ENCODE results near the gene MARCHF6.
"Not testable (repeated sequence)": the region's sequence is repeated elsewhere in the genome, so short reads cannot be mapped to it uniquely, and the experiment has no call there.

The MARCHF6 gene

DNA sequence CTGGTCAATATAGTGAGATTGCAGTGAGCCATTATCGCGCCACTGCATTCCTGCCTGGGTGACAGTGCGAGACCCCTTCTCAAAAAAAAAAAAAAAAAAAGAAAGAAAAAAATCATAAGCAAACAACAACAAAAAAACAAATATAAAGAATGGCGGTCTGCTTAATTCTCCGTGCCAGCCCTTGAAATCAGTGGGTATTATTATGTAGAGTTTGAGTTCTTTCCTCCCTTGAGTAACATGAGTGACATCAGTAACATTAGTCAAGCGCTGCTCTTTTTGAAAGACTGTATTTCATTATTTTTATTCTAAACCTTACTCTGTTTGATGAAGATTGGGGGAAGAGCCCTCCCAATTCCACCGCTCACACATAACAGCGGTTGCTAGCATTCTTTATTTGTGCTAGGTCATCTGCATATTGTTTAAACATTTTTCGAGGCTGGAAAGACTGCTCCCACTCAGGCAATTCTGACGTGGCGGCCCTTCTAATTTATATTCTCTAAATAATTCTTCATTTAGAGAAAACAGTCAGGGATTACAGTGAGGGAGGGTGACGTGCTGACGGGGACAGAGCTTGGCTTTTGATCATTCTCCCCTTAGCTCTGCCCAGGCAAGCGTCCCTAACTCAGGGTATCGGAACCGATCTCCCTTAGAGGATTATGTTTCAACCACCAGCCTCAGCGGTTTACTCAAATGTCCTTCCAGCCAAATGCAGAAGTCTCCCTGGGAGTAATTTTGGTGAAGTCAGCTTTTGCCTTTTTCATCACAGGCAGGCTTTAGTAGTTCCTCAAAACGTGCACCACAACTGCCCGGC is 860 bp upstream of the MARCHF6 start:
- peak; percentile 84 for DNase-seq

DNA sequence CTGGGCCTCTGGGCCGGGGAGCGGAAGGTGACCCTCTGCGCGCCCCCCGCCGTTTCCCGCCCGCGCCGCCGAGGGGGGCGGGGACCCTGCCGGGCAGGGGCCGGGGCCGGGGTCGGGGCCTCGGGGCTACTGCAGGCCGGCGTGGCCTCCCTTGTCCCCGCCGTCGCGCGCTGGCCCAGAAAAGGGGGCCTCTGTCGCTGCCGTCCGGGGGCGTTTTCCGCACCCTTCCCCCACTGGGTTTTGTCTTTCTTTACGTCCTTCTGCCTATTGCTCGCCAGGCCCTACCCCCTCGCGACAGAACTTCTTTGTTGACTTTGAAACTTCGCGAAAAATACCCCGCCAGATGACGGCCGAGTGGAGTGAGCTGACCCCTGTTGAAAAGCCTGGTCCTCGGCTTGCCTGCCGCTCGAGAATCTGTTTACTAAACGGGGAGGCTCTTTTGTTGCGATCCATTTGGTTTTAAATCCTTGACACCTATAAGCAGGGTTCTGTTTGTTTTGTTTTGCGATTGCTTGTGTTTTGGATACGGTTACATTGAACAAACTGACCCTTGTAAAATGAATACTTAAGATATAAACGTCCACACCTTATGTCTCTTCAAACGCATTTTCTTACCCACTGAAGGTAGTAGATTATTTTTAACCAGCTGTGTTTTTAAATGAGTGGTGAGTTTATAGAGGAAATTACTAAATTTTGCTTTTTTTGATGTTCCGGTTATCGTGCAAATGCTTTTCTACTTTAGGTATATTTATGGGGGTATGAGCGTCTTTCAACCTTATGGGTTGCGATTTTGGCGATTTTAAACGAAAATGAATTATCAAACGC is 765 bp downstream of the MARCHF6 start:
- DNase-seq: peak; percentile 71

DNA sequence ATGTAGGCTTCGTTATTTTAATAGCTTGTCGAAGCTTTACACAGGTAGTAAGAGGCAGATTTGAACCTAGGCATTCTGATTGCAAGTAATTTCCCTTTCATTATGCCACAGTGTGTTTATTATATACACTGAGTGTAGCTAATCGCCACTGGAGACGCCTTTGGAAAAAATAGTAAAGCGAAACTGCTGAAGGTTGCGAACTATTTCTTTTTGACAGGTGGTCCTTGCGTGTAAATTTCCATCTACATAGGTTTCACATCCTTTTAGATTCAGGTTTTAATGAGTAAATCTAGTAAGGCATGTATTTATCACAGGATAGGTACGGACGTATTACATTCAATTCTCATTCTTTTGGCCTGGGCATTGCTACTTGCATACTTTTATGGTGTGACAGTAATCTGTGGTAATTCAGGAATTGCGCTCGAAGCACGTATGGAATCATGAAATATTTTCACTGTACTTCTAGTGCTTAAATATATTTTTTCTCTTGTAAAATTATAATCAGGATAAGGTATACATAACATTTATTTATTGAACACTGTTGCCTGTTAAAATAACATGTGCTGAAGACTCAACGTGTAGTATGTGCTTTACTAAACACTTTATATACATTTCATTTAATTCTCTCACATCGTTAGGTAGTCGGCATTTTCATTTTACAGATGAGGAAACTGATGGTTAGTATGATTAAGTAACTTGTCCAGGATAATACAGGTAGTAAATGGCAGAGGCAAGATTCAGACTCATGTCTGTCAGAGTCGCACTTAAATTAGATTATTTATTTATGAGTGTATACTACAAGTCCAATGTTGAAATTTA is 1.8 kb downstream of the MARCHF6 start:
- DNase-seq: peak; percentile 67

DNA sequence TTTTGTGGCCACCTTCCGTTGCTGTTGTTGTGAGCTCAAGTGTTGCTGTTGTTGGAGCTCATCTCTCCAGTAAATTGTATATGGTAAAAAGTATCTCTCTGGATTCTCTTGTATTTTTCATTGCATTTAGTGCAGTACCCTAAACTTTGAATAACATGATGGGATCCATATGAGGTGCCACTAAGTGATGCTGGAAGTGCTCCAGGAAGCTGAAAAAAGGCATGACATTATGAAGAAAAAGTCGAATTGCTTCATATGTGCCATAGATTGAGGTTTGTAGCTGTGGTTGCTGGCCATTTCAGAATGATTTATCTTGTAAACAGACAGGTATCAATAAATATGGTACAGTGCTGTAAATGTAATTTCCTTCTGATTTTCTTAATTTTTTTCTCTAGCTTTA is 5.5 kb downstream of the MARCHF6 start:
- DNase-seq: no peak

DNA sequence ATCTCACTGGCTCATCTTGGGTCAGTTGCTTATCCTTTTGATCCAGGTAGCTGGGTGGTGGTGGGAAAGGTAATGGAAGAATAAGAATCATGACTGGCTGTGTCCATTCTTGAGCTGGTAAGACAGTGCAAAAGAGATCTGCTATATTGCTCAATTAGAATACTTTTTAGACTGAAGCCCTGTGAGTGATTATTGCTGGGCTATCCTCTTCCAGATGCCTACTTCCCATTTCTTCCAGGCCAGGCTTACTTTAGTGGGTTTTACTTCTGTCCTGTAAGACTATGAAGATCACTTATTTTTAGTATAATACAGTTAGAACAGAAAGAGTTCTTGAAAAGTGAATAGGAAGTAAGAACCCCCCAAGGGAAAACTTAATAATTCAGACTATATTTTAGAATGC is 7.2 kb downstream of the MARCHF6 start:
- no peak for DNase-seq

DNA sequence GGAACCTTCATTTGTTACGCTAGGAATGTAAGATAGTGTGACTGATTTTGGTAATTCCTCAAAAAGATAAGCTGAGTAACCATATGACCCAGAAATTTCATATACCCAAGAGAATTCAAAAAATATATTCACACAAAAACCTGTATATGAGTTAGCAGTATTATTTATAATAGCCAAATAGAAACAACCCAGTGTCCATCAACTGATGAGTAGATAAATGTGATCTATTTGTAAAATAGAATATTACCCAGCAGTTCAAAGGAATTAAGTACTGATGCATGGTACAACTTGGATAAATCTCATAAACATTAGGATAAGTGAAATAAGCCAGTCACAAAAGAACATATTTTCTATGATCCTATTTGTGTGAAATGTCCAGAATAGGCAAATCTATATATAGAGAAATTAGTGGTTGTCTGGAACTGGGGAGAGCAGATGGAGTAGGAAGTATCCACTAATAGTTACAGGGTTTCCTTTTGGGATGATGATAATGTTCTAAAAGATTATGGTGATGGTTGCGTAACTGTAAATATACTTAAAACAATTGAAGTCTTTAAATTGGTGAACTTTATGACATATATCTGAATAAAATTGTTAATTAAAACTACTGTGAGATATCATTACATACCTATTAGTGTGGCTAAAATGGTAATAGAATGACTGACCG is 10.2 kb downstream of the MARCHF6 start:
- DNase-seq: no peak

DNA sequence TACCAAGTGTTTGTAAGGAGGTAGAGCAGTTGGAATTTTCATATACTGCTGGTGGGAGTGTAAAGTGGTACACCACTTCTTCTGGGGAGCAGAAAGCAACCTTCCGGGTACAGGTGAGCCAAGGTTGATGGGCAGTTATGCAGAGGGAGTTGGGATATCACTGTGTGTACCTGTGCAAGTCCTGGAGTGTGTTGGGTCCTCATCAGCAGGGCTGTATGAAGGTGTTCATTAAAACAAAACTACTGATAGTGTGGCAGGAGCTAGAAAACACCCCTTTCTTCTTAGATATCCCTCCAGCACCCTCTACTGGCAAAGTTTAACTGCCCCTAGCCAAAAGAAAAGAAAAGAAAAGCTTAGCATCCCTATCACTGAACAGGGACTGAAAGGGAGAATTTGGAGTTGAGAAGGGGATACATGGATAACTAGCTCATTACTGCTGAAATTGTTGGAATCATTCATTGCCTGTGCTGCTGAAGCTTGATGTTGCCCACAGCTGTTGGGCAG is 10.7 kb downstream of the MARCHF6 start:
- peak; percentile 83 for DNase-seq

DNA sequence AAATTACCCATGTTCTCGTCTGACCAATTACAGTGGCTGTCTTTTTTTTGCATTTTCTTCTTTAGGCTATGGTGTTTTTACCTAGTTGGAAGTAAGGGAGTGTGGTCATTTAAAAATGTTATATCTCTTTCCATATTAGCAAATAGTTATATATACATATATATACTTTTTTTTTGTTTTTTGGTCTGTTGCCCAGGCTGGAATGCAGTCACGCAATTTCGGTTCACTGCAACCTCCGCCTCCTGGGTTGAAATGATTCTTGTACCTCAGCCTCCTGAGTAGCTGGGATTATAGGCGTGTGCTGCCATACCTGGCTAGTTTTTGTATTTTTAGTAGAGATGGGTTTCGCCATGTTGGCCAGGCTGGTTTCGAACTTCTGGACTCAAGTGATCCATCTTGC is 12.3 kb downstream of the MARCHF6 start:
- DNase-seq: no peak

DNA sequence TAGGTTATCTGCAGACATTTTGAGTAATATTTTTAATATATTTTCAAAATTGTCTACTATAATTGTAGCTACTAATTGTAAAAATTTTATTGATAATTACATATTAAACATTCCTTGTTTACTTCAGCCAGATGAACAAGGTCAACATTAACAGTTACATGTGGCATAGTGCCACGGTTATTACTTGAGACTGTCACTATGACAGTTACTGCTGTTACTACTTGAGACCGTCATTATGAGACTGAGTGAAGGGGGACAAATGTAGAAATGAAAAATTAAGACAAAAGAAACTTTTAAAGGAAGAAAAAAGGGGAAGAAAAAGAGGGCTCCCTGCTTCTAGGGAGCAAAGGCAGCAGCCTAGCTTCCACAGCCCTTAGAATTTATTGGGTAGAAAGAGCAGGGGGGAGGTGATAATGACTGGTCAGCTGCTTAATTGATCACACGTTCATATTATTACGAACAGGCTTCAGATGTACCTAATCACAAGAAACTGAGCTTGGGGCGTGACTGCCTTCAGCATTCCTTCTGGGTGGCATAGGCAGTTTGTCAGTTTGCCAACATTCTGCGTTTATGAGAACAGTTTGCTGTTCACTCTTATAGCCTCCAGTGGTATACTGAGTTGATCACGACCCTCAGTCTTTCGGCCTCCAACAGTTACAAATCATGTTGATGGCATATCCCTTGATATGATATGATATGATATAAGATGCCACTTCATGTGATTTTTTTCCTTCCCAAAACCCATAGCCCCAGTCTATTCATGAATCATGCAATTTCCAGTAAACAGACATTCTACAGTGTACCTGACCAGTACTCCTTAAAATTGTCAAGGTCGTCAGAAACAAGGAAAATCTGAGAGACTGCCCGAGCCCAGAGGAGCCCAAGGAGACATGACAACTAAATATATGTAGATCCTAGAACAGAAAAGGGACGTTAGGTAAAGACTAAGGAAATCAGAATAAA is 13.1 kb downstream of the MARCHF6 start:
- peak; percentile 51 for DNase-seq

DNA sequence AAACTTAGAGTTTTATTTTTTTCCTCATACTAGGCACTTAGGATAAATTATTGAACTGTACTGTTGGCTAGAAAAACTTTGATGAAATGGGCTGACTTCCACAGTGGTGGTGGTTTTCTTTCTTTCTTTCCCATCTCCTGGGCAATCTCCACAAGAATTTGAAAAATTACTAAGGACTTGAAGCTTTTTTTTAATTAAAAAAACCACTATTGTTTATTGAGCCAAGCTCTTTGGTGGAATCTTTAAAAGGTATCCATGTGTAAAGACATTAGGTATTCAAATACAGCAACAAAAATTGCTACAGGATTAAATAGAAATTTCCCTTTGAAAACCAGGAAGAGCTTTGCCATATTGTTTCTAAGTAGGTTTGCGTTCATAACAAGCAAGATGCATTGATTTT is 14.1 kb downstream of the MARCHF6 start:
- DNase-seq: no peak

DNA sequence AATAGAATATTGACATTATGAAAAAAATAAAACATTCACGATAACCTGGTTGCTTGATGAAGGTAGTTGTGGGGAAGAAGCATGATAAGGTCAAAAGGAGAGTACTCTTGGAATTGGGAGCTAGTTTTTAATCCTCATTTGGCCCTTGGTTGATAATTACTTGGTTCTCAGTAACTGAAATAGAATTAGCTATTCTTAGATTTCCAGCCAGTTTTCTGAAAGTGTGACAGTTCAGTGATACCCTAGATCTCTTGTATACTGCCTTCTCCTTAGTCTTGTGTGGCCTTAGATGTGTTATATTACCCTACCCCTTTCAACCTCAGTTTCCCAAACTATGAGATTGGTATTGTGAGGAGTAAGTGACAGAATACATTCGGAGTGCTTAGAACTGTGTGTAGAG is 17.4 kb downstream of the MARCHF6 start:
- peak; percentile 39 for DNase-seq

DNA sequence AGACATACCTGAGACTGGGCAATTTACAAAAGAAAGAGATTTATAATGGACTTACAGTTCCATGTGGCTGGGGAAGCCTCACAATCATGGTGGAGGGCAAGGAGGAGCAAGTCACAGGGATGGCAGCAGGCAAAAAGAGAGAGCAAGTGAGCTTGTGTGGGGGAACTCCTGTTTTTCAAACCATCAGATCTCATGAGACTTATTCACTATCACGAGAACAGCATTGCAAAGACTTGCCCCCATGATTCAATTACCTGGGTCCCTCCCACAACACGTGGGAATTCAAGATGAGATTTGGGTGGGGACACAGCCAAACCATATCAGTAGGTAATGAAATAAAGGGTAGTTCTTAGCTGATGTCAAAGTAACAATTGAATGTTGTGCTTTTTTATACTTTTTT is 17.9 kb downstream of the MARCHF6 start:
- not testable (repeated sequence) for DNase-seq

DNA sequence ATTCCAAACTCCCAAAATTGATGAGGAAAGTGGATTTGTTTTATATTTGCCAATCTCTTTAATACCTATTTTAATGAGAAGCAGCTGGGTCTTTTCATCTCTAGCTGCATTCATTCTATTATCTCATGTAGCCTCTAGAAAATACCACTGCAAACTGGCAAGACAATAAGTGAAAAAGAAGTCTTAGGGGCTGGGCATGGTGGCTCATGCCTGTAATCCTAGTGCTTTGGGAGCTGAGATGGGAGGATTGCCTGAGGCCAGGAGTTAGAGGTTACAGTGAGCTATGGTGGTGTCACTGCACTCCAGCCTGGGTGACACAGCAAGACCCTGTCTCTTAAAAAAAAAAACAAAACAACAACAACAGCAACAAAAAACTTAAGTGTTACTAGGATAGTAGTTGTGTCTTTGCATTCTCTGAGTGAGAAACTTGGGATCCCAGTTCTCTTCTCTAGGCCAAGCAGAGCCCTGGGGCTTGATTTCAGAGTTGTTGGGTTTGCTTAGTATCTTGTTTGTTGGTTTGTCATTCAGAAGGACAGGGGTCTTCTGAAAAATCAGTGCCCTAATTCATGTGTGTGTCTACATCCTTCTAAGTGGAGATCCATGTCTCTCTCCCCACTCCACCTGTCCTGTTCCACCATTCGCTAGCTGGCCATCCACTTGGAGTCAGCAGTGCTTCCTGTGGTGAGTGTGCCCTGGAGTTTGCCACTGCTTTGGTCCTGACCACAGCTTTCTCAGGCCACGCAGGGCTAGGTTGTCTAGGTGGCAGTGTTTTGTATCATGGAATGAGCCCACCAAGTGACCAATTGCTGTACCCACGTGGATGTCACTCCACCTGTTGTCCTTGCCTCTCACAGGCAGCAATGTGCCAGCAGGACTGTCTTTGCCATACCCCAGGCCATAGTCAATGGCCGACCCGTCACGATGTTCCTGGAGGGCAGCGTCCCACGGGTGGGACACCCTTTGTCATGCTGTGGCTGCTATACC is 19.5 kb downstream of the MARCHF6 start:
- no peak for DNase-seq

DNA sequence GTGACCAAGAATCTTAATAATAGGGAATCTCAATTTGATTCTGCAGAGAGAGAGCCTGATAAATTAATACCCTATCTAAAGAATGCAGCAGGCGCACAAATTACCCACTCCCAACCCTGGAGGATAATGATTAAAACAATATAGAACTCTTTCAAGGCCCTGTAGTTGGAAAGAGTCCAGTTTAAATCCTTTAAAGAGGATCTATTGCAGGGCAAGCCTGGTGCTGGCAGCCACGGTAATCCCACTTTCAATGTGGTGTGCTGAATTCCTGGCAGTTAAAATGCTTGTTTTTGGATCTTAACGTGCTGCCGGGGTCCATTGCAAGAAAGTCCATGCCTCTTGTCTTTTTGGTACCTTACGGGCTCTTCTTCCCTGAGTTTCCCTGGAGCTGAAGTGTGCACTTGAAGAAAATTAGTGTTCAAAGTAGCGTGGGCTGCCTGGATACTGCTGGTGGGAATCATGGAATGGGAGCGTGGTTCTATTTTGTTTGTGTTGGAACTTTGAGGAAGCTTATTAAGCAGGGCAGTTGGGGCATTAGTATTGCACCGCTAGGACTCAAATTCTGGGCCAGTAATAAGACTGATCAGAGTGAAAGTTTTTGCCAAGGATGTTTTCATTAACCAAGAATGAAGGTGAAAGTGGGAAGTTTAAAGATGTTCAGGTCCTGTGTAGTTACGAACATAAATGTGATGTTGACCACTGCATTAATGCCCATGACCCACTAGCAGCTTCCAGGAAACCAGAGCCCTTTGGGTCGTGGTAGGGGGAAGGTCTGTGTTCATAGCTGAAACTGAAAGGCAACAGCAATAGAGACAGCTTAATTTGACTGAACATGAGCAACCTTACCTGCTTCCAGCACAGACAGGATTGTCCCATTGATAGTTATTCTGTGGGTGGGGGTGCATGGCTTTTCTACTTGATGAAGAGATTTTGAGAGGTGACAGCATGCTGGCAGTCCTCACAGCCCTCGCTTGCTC is 20.8 kb downstream of the MARCHF6 start:
- peak; percentile 72 for DNase-seq

DNA sequence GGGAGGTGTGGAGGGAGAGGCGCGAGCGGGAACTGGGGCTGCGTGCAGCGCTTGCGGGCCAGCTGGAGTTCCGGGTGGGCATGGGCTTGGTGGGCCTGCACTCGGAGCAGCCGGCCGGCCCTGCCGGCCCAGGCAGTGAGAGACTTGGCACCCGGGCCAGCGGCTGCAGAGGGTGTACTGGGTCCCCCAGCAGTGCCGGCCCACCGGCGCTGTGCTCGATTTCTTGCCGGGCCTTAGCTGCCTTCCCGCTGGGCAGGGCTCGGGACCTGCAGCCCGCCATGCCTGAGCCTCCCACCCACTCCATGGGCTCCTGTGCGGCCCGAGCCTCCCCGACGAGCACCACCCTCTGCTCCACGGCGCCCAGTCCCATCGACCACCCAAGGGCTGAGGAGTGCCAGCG is 21.7 kb downstream of the MARCHF6 start:
- DNase-seq: not testable (repeated sequence)

DNA sequence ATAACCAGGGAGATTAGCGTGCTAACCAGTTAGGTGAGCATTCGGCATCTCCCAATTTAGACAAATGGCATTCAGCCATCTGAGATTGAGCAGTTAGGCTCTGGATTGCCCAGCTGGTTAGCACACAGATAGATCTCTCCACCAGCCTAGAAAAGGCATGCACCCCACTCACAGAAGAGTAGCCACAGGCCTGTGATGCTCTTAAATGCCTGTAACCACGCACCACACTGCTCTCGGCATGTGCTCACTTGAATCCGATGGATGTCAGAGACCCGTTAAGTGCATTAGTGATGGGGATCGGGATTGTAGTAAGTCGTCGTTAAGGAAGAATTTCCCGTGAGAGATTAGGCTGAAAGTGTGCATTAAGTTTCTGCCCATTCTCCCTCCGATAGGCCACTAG is 23.0 kb downstream of the MARCHF6 start:
- DNase-seq: no peak

DNA sequence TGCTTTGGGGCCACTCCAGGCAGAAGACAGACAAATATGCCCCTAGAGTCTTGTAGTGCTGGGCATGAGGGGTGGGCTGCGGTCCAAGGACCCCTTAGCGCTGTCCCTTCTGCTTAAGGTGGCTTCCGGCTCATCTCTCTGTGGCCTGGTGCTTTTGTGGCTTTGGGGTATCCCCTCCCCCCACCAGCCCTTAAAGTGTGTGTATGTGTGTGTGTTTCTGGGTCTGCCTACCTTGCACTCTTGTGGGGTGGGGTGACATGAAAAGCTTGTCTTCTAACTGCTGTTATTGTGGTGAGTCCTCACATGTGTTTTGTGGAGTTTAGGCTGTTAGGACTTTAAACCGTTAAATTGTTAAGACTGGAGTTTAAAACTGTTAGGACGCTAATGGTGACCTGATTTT is 23.6 kb downstream of the MARCHF6 start:
- no peak for DNase-seq

DNA sequence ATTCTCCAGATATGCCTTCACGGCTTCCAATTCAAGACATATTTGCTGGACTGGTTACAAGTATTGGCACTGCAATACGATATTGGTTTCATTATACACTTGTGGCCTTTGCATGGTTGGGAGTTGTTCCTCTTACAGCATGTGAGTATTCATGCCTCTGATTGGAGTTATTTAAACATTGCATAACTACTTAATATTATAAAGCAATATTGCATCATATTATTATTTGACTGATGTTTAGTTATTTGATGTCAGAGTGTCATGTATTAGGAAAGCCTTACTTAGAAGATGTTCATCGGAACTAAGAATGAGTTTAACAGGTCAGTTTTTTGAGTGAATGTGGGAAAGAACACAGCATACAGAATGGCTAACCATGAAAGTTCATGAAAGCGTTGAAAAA is 28.3 kb downstream of the MARCHF6 start:
- DNase-seq: no peak

DNA sequence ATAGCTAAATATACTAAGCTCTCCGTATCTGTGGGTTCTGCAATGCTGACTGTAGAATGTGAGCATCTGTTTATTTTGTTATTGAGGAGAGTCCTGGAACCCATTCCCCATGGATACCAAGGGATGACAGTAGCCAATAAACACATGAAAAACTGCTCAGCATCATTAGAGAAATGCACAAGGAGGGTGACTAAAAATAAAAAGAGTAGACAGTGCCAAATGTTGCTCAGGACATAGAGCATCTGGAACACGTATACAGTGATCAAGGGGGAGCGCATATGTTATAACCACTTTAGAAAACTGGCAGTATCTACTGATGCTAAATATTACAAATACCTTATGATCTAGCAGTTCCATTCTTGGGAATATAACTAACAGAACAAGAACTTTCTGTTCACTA is 31.0 kb downstream of the MARCHF6 start:
- no peak for DNase-seq

Data from hematopoietic multipotent progenitor cell treated with erythropoietin and hydrocortisone succinate and interleukin-3 and kit ligand, for 6 days (in vitro differentiated cells).